MM.1S (cell line): ENCODE results near the gene SYMPK.

Source experiments
- DNase-seq: peaks from one replicate; pipeline ENCODE4 v3.0.0-alpha.2; 2015
- H2AFZ ChIP-seq: fragments of 300-600 bp; sonication (generic); 2 replicates; pipeline ENCODE4 v1.6.0; 2016; ENCODE audit warnings: antibody characterized with exemption, low read length
- H3F3A ChIP-seq: fragments of 300-600 bp; sonication (generic); 2 replicates; pipeline ENCODE4 v1.6.1; 2016; ENCODE audit warnings: mild to moderate bottlenecking, antibody characterized with exemption, low read length, moderate library complexity, mixed read lengths; ENCODE audit not compliant: insufficient read depth
- H3K27ac ChIP-seq: fragments of 300-600 bp; sonication (generic); 2 replicates; pipeline ENCODE4 v1.5.1; 2016; ENCODE audit warnings: mild to moderate bottlenecking, low read length
- H3K27me3 ChIP-seq: fragments of 300-600 bp; sonication (generic); replicated peaks from 2 replicates; pipeline ENCODE4 v1.6.0; 2016; ENCODE audit warnings: low read length; ENCODE audit not compliant: insufficient read depth
- H3K36me3 ChIP-seq: fragments of 300-600 bp; sonication (generic); replicated peaks from 2 replicates; pipeline ENCODE4 v1.6.1; 2016; ENCODE audit warnings: mild to moderate bottlenecking, low read length, mixed read lengths; ENCODE audit not compliant: insufficient read depth
- H3K4me1 ChIP-seq: fragments of 300-600 bp; sonication (generic); 2 replicates; pipeline ENCODE4 v1.6.1; 2016; ENCODE audit warnings: low read length, mixed read lengths
- H3K4me2 ChIP-seq: fragments of 300-600 bp; sonication (generic); 2 replicates; pipeline ENCODE4 v1.6.0; 2016; ENCODE audit warnings: low read depth, low read length
- H3K4me3 ChIP-seq: fragments of 300-600 bp; sonication (generic); 2 replicates; pipeline ENCODE4 v1.5.1; 2016; ENCODE audit warnings: low read length, mixed read lengths
- H3K79me2 ChIP-seq: fragments of 300-600 bp; sonication (generic); 2 replicates; pipeline ENCODE4 v1.6.1; 2016; ENCODE audit warnings: mixed run types, low read length, mixed read lengths
- H3K9ac ChIP-seq: fragments of 300-600 bp; sonication (generic); 2 replicates; pipeline ENCODE4 v1.6.1; 2016; ENCODE audit warnings: low read length, mixed read lengths
- H3K9me2 ChIP-seq: fragments of 300-600 bp; sonication (generic); replicated peaks from 2 replicates; pipeline ENCODE4 v1.6.1; 2016; ENCODE audit warnings: mild to moderate bottlenecking, low read length, mixed read lengths; ENCODE audit not compliant: insufficient read depth
- H3K9me3 ChIP-seq: fragments of 300-600 bp; sonication (generic); replicated peaks from 2 replicates; pipeline ENCODE4 v1.6.1; 2016; ENCODE audit warnings: mild to moderate bottlenecking, low read length, mixed read lengths; ENCODE audit not compliant: insufficient read depth
- H4K20me1 ChIP-seq: fragments of 300-600 bp; sonication (generic); 2 replicates; pipeline ENCODE4 v1.6.1; 2016; ENCODE audit warnings: mild to moderate bottlenecking, low read length, moderate library complexity, mixed read lengths; ENCODE audit not compliant: insufficient read depth
- CTCF ChIP-seq: fragments of 300-600 bp; sonication (generic); IDR thresholded peaks from 2 replicates; pipeline ENCODE4 v1.5.1; 2016; ENCODE audit warnings: antibody characterized with exemption, low read length, mixed read lengths
- EZH2 ChIP-seq: fragments of 300-600 bp; sonication (generic); optimal IDR thresholded peaks from 2 replicates; pipeline ENCODE3; 2017; ENCODE audit warnings: low read depth, mild to moderate bottlenecking, antibody characterized with exemption, low read length, mixed read lengths
- EZH2phosphoT487 ChIP-seq: fragments of 300-600 bp; sonication (generic); IDR thresholded peaks from 2 replicates; pipeline ENCODE4 v1.6.1; 2018; ENCODE audit warnings: antibody characterized with exemption, low read length

The SYMPK gene

GRCh38 chr19:45785781-45786532 lies 77.0 kb downstream of the SYMPK start:
- no peaks in the 10 kb centered on the region for H4K20me1 ChIP-seq
- no peak overlapping the region for H3K4me2 ChIP-seq
- no peaks in the 10 kb centered on the region for H3K9me2 ChIP-seq
- no peaks in the 10 kb centered on the region for H3K9me3 ChIP-seq
- H3K36me3 ChIP-seq = 0 out of 2 replicates have a peak, but pooled peaks cover 3% of the 10 kb centered on the region
- no peak overlapping the region for H3K27ac ChIP-seq
- DNase-seq = no peak
- H3K79me2 ChIP-seq = peaks cover 11% of the 10 kb centered on the region
- no peak overlapping the region for H3K9ac ChIP-seq
- H3K27me3 ChIP-seq = no peaks in the 10 kb centered on the region
- H3K4me1 ChIP-seq = no peaks in the 10 kb centered on the region
- H3F3A ChIP-seq = no peaks in the 10 kb centered on the region
- H2AFZ ChIP-seq = no peak overlapping the region
- TF ChIP-seq EZH2phosphoT487 = no peak
- no peak for TF ChIP-seq CTCF
- TF ChIP-seq EZH2 = no peak
- no peak overlapping the region for H3K4me3 ChIP-seq

GRCh38 chr19:45785097-45785496 lies 77.8 kb downstream of the SYMPK start:
- no peaks in the 10 kb centered on the region for H3K9me2 ChIP-seq
- peaks cover 4% of the 10 kb centered on the region; the same call in 1 of the 2 replicates for H3F3A ChIP-seq
- H3K9me3 ChIP-seq = no peaks in the 10 kb centered on the region
- no peak overlapping the region for H3K9ac ChIP-seq
- H3K79me2 ChIP-seq = peaks cover 6% of the 10 kb centered on the region; the same call in 1 of the 2 replicates
- no peak overlapping the region for H3K27ac ChIP-seq
- DNase-seq = no peak
- no peak overlapping the region for H3K4me2 ChIP-seq
- H3K4me1 ChIP-seq = 0 out of 2 replicates have a peak, but pooled peaks cover 1% of the 10 kb centered on the region
- no peak overlapping the region for H2AFZ ChIP-seq
- 0 out of 2 replicates have a peak, but pooled peaks cover 3% of the 10 kb centered on the region for H3K36me3 ChIP-seq
- no peak overlapping the region for H3K4me3 ChIP-seq
- H4K20me1 ChIP-seq = no peaks in the 10 kb centered on the region
- TF ChIP-seq EZH2 (no peak), EZH2phosphoT487 (no peak), CTCF (no peak)
- no peaks in the 10 kb centered on the region for H3K27me3 ChIP-seq

GRCh38 chr19:45784096-45784495 lies 78.9 kb downstream of the SYMPK start:
- TF ChIP-seq EZH2 (no peak), EZH2phosphoT487 (no peak)
- Histone ChIP-seq H3K79me2 (peaks cover 2% of the 10 kb centered on the region; the same call in 1 of the 2 replicates), H3K27ac (no peak overlapping the region), H3F3A (peaks cover 6% of the 10 kb centered on the region; the same call in 1 of the 2 replicates), H3K4me3 (no peak overlapping the region), H3K27me3 (no peaks in the 10 kb centered on the region), H3K9me2 (no peaks in the 10 kb centered on the region), H3K4me2 (no peak overlapping the region), H3K9me3 (no peaks in the 10 kb centered on the region), H4K20me1 (no peaks in the 10 kb centered on the region), H3K36me3 (no peaks in the 10 kb centered on the region), H3K4me1 (0 out of 2 replicates have a peak, but pooled peaks cover 6% of the 10 kb centered on the region), H2AFZ (no peak overlapping the region), H3K9ac (no peak overlapping the region)
- DNase-seq = no peak
